Pons (tissue), 1 donor: ENCODE data around the gene BNC2.

Experiments
- DNase-seq: peaks from one replicate; pipeline ENCODE4 v3.0.0-alpha.2; 2016; ENCODE audit warnings: low spot score

Gene BNC2

GRCh38 chr9:16817002-16817401 is 53.5 kb downstream of the BNC2 start:
- DNase-seq: no peak

DNA sequence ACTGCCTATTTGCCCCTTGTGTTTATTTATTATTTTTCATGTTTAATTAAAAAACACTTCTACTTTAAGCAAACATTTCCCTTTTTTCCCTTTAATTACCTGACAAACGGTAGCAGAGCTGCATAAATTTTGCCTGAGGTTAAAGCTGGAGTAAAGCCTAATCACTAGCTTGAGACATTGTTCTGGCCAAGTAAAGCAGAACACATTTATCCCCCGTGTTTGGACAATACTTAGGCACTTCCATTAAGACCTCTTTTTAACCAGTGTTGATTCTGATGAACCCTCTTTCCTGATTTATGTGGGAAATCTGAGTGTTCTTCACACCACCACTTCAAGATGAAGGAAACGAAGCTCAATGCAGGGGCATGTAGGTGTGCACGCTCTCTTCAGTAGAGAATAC is 54.5 kb downstream of the BNC2 start:
- DNase-seq: no peak

DNA sequence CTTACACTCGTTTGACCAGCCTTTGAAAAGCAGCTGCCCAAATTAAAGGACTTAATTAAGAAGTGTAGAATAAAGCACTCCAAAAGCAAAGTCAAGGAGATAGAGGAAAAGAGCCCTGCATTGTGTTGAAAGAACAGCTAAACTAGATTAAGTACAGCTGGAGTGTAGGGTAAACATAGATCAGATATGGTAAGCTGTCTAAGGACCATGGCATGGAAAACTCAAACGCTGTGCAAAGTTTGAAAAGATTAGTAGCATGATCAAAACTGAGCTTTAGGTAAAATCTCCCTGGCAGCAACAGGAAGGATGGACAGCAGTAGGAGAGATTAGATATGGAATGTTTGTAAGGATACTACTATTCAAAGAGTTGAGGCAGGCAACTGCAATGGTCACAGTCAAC is 55.4 kb downstream of the BNC2 start:
- DNase-seq: no peak

DNA sequence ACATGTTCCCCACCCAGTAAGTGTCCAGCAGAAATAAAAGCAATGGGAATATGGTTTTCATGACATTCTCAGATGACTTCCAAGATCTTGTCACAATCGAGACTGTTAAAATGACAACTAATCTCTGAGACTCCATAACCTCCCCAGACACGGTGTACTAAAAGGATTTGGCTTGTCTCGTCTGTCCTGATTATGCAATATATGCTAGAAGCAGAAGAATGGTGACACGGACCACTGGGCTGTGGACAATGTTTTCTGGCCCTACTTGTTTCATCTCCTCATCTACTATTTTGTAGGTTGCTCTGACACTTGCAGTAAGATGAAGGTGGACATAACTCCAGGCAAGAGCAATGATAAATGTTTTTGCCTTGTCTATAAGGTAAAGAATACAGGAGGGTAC is 56.6 kb downstream of the BNC2 start:
- no peak for DNase-seq

- no peak for DNase-seq
Measured at GRCh38 chr9:16811987-16812685, 58.3 kb downstream of the BNC2 start.

GRCh38 chr9:16809912-16810610 is 60.4 kb downstream of the BNC2 start:
- DNase-seq: no peak

DNA sequence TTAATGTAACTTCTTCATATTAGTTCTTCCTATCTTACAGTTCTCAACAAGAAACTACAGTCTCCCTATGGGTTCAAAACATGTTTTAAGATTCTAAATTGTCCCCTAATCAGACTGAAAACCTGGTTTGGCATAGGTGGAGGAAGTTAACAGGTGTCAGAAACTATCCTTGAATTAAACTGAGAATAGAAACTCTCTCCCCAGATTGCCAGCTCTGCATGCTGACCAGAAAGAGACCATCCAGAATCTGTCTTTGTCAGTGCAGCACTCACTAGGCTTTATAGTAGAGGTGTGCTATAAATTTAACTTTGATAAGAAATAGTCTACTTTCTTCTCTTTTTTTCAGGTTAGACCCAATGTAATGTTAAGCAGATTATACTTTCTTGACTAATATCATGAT is 63.8 kb downstream of the BNC2 start:
- no peak for DNase-seq

GRCh38 chr9:16803648-16804047 is 66.8 kb downstream of the BNC2 start:
- no peak for DNase-seq

GRCh38 chr9:16801871-16802466 is 68.5 kb downstream of the BNC2 start:
- no peak for DNase-seq

DNA sequence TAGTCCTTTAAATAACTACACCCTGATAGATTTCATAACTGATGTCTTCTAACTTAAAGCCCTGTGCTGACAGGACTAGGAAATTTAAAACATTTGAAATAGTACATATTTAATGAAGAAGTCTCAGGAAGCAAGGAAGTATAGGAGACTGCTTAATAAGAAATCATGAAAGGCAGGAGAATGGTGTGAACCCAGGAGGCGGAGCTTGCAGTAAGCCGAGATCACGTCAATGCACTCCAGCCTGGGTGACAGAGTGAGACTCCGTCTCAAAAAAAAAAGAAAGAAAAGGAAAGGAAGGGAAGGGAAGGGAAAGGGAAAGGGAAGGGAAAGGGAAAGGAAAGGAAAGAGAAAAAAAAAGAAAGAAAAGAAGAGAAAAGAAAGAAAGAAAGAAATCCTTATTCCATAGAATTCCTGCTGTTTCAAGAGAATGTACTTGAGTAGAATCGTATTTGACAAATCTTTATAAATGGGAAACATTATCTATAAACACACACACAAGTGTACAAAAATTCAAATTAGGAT is 74.1 kb downstream of the BNC2 start:
- no peak for DNase-seq

DNA sequence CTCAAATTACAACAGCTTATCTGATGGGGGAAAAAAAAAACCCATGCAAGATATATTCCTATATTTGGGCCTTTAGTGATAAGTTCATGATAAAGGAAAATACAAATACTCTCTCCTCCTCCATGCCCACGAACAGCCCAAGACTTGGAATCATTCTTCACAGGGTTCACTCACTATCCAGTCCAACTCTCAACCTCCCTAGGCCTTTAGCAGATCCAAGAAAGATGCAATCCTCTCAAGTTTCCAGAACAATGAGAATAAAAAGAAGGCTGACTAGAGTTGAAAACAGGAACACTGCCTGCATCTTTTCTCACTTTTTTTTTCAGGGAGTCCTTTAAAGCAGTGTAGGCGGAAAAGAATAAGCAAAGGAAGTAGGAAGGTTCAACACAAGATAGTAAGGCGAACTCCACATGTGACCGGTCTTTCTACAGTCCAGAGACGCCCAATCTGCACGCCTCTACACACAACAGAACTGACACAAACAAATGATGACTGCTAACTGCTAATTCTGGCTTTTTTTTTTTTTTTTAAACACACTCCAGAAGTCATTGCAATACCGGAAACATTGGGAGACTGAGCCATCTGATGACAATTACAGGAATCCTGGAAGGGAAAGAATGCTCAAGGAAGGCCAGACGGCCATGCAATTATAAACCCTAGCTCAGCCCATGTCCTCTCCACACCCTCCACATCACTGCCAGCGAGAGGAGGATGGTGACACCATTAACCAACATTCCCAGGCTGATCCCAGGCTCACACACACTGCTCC is 75.4 kb downstream of the BNC2 start:
- DNase-seq: no peak

- DNase-seq: no peak
Measured at GRCh38 chr9:16794103-16794502, 76.4 kb downstream of the BNC2 start.

GRCh38 chr9:16787724-16788123 is 82.7 kb downstream of the BNC2 start:
- no peak for DNase-seq

GRCh38 chr9:16784002-16784401 is 86.5 kb downstream of the BNC2 start:
- no peak for DNase-seq

DNA sequence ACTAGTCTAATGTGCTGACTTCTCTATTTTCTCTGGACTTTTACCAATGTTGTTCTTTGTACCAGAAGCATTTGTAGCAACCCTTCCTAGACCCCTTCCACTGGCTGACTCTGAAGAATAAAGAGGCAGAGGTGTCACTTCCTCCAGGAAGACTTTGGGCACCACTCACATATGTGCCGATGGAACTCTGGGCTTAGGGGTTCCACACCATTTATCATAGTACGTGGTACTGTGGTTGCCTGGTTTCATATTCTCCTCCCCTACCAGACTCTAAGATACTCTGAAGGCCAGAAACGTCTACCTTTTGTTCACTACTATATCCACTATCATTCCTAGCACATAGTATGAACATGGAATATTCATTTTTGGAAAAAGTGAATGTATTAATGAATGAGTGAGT is 88.0 kb downstream of the BNC2 start:
- no peak for DNase-seq

- DNase-seq: no peak
Measured at GRCh38 chr9:16775330-16775729, 95.1 kb downstream of the BNC2 start.

- no peak for DNase-seq
Measured at GRCh38 chr9:16773617-16774016, 96.9 kb downstream of the BNC2 start.

DNA sequence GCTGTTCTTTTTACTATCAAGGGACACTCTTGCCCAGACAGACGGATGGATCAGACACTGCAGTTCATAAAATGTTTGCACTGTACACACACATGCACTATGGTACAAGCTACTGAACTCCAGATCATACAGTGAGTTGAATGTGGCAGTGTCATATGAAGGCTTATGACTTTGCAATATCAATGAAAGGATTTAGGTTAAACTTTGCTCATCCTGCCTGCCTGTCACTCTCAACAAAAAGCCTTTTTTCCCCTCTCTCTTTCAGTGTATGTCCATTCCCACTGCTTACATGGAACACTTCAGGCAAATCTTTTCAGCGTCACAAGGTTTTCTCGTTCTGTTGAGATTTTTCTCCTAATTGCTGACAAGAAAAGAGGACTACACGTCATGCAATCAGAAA is 97.4 kb downstream of the BNC2 start:
- DNase-seq: no peak

DNA sequence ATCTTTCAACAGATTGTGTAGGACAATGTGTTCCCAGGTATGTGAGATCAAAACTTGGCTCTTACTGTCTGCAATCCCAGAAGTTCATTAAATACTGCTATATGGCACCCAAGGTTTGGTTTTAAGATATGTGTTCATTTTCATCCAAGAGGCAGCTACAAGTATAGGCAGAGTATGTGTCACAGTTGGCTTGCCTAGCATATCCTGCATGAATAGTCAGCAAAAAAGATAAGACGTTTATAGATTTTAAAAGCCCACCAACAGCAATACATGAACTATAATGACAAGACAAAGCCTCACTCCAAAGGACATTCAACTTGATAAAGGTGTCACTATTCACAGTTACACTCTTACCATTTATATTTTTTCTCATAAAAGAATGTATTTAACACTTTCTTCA is 99.1 kb downstream of the BNC2 start:
- no peak for DNase-seq

- no peak for DNase-seq
Measured at GRCh38 chr9:16769291-16769690, 101.2 kb downstream of the BNC2 start.

GRCh38 chr9:16768816-16769215 is 101.7 kb downstream of the BNC2 start:
- no peak for DNase-seq

DNA sequence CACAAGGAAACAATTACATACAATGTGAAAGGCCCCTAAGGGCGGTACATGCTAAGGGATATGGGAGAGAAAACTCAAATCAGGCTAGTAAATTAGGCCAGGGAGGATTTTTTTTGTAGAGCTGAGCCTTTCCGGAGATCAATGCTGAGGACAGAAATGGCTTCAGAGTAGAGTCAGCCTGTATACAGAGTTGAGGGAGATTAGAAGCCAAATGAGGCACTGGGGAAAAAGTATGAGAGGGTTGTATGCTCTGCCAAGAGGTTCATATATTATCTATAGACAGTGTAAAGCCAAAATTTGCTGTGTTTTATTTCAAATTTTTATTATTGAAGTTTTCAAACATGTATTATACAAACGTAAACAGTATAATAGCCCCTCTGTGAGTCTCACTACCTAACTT is 103.1 kb downstream of the BNC2 start:
- no peak for DNase-seq

DNA sequence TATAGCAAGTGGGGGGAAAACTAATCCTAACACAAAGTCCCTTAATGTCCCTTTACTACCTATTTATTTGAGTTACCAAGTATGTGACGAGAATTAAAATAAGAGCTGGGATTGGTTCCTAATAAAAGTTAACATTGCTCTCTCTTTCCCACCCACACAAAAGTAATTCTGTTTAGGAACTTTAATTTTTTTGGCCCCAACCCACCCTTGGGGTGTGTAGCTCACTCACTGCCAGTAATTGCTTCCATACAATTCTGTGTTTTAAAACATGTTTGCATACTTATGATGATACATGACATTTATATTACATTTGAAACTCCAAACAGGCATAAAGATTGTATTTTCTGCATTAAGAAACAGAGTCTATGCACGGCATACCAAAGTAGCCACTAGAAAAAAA is 106.5 kb downstream of the BNC2 start:
- no peak for DNase-seq
